ENCODE measurements around the gene USP3. TPM values are rescaled to one million over a fixed set of nuclear protein-coding genes. Genes with fewer than 3 reads are reported as not detected.

Gene USP3
- total RNA-seq, 1 donor = 45.8 TPM

GRCh38 chr15:63638839-63639238, 134.4 kb downstream of the USP3 start:
- TF ChIP-seq, protein P1, sequence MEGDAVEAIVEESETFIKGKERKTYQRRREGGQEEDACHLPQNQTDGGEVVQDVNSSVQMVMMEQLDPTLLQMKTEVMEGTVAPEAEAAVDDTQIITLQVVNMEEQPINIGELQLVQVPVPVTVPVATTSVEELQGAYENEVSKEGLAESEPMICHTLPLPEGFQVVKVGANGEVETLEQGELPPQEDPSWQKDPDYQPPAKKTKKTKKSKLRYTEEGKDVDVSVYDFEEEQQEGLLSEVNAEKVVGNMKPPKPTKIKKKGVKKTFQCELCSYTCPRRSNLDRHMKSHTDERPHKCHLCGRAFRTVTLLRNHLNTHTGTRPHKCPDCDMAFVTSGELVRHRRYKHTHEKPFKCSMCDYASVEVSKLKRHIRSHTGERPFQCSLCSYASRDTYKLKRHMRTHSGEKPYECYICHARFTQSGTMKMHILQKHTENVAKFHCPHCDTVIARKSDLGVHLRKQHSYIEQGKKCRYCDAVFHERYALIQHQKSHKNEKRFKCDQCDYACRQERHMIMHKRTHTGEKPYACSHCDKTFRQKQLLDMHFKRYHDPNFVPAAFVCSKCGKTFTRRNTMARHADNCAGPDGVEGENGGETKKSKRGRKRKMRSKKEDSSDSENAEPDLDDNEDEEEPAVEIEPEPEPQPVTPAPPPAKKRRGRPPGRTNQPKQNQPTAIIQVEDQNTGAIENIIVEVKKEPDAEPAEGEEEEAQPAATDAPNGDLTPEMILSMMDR (IDR thresholded peaks at IDR 0.05; ENCODE audit: insufficient read depth, low read length) = no peak
- no peak overlapping the region for H3K4me3 ChIP-seq (ENCODE audit: low read depth, low read length)
- DNase-seq (ENCODE audit: low read depth) = no peak

DNA sequence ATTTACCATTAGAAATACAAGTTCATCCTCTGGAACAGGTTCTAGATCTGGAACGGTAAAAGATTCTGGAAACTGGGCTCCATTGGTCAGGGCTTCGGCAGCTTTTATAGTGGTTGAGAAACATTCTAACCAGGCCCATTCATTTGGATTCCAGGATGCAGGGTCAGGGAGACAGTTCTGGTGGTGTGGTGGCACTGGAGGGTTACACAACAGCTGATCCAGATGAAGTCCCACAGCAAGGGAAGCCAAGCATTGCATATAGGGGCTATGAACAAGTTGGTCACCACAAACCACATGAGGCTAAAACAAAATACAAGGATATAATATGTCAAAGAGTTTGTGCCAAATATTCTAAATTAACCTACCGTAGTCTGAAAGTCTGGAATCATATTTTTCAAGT, 135.8 kb downstream of the USP3 start:
- TF ChIP-seq, protein P1 (IDR thresholded peaks at IDR 0.05; ENCODE audit: insufficient read depth, low read length) = no peak
- DNase-seq (ENCODE audit: low read depth) = no peak
- no peak overlapping the region for H3K4me3 ChIP-seq (ENCODE audit: low read depth, low read length)

Other genes with a start within 250 kb of the USP3 start
- 7.8 and 22.3 TPM in 2 replicates for gene APH1B, start 227.0 kb upstream of the USP3 start, total RNA-seq (ENCODE audit: low replicate concordance)
- gene CA12, start 122.7 kb upstream of the USP3 start, total RNA-seq (ENCODE audit: low replicate concordance) = 21.5 and 174 TPM in 2 replicates
- gene FBXL22, start 92.8 kb downstream of the USP3 start, total RNA-seq (ENCODE audit: low replicate concordance) = 0.54 and 0.65 TPM in 2 replicates